Keratinocyte (primary cell): ENCODE measurements around the gene SLC24A5. TPM values are rescaled to one million over a fixed set of nuclear protein-coding genes. Genes with fewer than 3 reads are reported as not detected.

ENCODE experiments used
- DNase-seq: peaks from one replicate; pipeline ENCODE4 v3.0.0-alpha.2; 2011; ENCODE audit warnings: low read depth, missing footprints, low spot score
- FAIRE-seq: peaks from 2 replicates; lab custom pipeline; 2011; peaks lifted over from hg19 to GRCh38; lab: Jason Lieb, UNC
- H2AFZ ChIP-seq: 2 replicates; pipeline ENCODE4 v1.6.0; 2012; ENCODE audit warnings: low read length, control low read depth, inconsistent platforms; ENCODE audit not compliant: control insufficient read depth
- H3K27ac ChIP-seq: 2 replicates; pipeline ENCODE4 v1.5.1; 2011; ENCODE audit warnings: low read length; ENCODE audit not compliant: control insufficient read depth, insufficient read depth
- H3K27me3 ChIP-seq: 3 replicates; pipeline ENCODE4 v1.6.0; 2011; ENCODE audit warnings: low read length; ENCODE audit not compliant: control insufficient read depth, insufficient read depth; ENCODE audit errors: extremely low read depth
- H3K36me3 ChIP-seq, 2 experiments: 2 replicates in 1 of 2; 3 replicates in 1 of 2; pipeline ENCODE4 v1.5.1; 2011; ENCODE audit warnings: low read length in 2 of 2, mild to moderate bottlenecking in 1 of 2; ENCODE audit not compliant: control insufficient read depth in 2 of 2, insufficient read depth in 2 of 2; ENCODE audit errors: extremely low read depth in 1 of 2
- H3K4me1 ChIP-seq: 3 replicates; pipeline ENCODE4 v1.5.1; 2011; ENCODE audit warnings: low read length; ENCODE audit not compliant: control insufficient read depth, insufficient read depth; ENCODE audit errors: extremely low read depth
- H3K4me2 ChIP-seq: 3 replicates; pipeline ENCODE4 v1.6.0; 2011; ENCODE audit warnings: low read depth, low read length; ENCODE audit not compliant: control insufficient read depth, insufficient read depth; ENCODE audit errors: extremely low read depth
- H3K4me3 ChIP-seq, 3 experiments: fragments of 200-600 bp in 1 of 3; sonication (generic) in 1 of 3; 2 replicates in 2 of 3; 3 replicates in 1 of 3; pipeline ENCODE4 v1.5.1; 2011 to 2016; ENCODE audit warnings: low read length in 3 of 3, mild to moderate bottlenecking in 3 of 3, control low read depth in 2 of 3, inconsistent platforms in 1 of 3, low read depth in 1 of 3, mixed read lengths in 1 of 3, mixed run types in 1 of 3, moderate library complexity in 1 of 3; ENCODE audit not compliant: control insufficient read depth in 2 of 3, insufficient read depth in 2 of 3; ENCODE audit errors: extremely low read depth in 1 of 3
- H3K79me2 ChIP-seq: 2 replicates; pipeline ENCODE4 v1.6.0; 2012; ENCODE audit warnings: low read length; ENCODE audit not compliant: control insufficient read depth, insufficient read depth
- H3K9ac ChIP-seq: 3 replicates; pipeline ENCODE4 v1.6.0; 2011; ENCODE audit warnings: low read length; ENCODE audit not compliant: control insufficient read depth, insufficient read depth; ENCODE audit errors: extremely low read depth
- H3K9me1 ChIP-seq: 3 replicates; pipeline ENCODE4 v1.6.0; 2011; ENCODE audit warnings: low read length; ENCODE audit not compliant: control insufficient read depth, insufficient read depth; ENCODE audit errors: extremely low read depth
- H3K9me3 ChIP-seq: 2 replicates; pipeline ENCODE4 v1.5.1; 2012; ENCODE audit warnings: low read depth, low read length; ENCODE audit not compliant: control insufficient read depth
- H4K20me1 ChIP-seq: 3 replicates; pipeline ENCODE4 v1.6.0; 2011; ENCODE audit warnings: low read length; ENCODE audit not compliant: control insufficient read depth, insufficient read depth; ENCODE audit errors: extremely low read depth
- EZH2 ChIP-seq: IDR thresholded peaks from one replicate; pipeline ENCODE4 v1.6.1; 2012; ENCODE audit warnings: inconsistent platforms, mild to moderate bottlenecking, low read length, moderate library complexity
- dilution Hi-C: fragments of 300-500 bp; cut with MboI; formaldehyde crosslinking; loops from one replicate; pipeline ENCODE4 v1.7.0; 2020; ENCODE audit warnings: low sequenced_read_pairs; ENCODE audit not compliant: extremely low pct_ligation_motif_present
- polyA plus RNA-seq, 5 experiments: library from polyadenylated mRNA; depleted of rRNA in 3 of 5; stranded (reverse) in 3 of 5; stranded (forward) in 1 of 5; unstranded in 1 of 5; fragments of >200 nt; gene quantifications; 1 replicate in 1 of 5; 2 replicates in 3 of 5; 3 replicates in 1 of 5; pipeline versions ENCODE4 v1.2.1 to v1.2.3, GENCODE V29; 2011 to 2012; ENCODE audit warnings: missing spikeins in 2 of 5, low read depth in 1 of 5, low replicate concordance in 1 of 5
- TF ChIP-seq, protein P1 (sequence below), 3 experiments: IDR thresholded peaks in 1 of 3; conservative IDR thresholded peaks in 1 of 3; optimal IDR thresholded peaks in 1 of 3; 2 replicates in 2 of 3; 3 replicates in 1 of 3; pipeline versions ENCODE3 to v1.5.1; 2011; ENCODE audit warnings: low read length in 3 of 3, mild to moderate bottlenecking in 3 of 3, moderate library complexity in 2 of 3, control low read depth in 1 of 3, inconsistent platforms in 1 of 3; ENCODE audit not compliant: insufficient read depth in 2 of 3; ENCODE audit errors: extremely low read depth in 1 of 3

SLC24A5 gene
- polyA plus RNA-seq, 1 donor (not counting 4 experiments of a cell fraction or from before 2014, with no cell fraction given): 0.04 TPM

DNA sequence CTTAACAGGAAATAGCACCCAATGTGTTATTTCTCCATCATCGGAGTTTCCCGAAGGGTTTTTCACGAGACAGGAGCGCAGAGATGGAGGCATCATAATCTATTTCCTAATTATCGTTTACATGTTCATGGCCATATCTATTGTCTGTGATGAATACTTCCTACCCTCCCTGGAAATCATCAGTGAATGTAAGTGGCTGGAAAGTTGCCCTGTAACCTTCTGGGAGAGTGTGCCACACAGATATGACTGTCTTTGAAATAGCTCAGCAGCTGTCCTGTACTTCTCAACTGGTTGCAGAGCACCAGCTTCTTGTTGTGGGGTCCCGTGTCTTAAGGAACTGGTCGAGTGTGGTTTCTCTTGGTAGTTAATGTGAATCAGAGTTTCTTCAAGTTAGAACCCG is 1.1 kb downstream of the SLC24A5 start:
- FAIRE-seq (no peak), DNase-seq (no peak)
- Histone ChIP-seq H3K27me3 (no peaks in the 10 kb centered on the region), H4K20me1 (no peaks in the 10 kb centered on the region), H3K79me2 (no peaks in the 10 kb centered on the region), H3K27ac (no peak overlapping the region), H3K9me3 (no peaks in the 10 kb centered on the region), H2AFZ (no peak overlapping the region), H3K9ac (no peak overlapping the region), H3K36me3 (no peaks in the 10 kb centered on the region), H3K4me2 (no peak overlapping the region), H3K4me3 (no peak overlapping the region), H3K4me1 (no peaks in the 10 kb centered on the region), H3K9me1 (no peaks in the 10 kb centered on the region)
- dilution Hi-C loops: no loop called here
- no peak for TF ChIP-seq EZH2
- TF ChIP-seq, protein P1, sequence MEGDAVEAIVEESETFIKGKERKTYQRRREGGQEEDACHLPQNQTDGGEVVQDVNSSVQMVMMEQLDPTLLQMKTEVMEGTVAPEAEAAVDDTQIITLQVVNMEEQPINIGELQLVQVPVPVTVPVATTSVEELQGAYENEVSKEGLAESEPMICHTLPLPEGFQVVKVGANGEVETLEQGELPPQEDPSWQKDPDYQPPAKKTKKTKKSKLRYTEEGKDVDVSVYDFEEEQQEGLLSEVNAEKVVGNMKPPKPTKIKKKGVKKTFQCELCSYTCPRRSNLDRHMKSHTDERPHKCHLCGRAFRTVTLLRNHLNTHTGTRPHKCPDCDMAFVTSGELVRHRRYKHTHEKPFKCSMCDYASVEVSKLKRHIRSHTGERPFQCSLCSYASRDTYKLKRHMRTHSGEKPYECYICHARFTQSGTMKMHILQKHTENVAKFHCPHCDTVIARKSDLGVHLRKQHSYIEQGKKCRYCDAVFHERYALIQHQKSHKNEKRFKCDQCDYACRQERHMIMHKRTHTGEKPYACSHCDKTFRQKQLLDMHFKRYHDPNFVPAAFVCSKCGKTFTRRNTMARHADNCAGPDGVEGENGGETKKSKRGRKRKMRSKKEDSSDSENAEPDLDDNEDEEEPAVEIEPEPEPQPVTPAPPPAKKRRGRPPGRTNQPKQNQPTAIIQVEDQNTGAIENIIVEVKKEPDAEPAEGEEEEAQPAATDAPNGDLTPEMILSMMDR (optimal IDR thresholded peaks at IDR 0.05 in 1 of 3, IDR thresholded peaks at IDR 0.05 in 1 of 3, conservative IDR thresholded peaks at IDR 0.05 in 1 of 3; ENCODE audit: extremely low read depth in 1 of 3, insufficient read depth in 2 of 3, low read length in 3 of 3): no peak

DNA sequence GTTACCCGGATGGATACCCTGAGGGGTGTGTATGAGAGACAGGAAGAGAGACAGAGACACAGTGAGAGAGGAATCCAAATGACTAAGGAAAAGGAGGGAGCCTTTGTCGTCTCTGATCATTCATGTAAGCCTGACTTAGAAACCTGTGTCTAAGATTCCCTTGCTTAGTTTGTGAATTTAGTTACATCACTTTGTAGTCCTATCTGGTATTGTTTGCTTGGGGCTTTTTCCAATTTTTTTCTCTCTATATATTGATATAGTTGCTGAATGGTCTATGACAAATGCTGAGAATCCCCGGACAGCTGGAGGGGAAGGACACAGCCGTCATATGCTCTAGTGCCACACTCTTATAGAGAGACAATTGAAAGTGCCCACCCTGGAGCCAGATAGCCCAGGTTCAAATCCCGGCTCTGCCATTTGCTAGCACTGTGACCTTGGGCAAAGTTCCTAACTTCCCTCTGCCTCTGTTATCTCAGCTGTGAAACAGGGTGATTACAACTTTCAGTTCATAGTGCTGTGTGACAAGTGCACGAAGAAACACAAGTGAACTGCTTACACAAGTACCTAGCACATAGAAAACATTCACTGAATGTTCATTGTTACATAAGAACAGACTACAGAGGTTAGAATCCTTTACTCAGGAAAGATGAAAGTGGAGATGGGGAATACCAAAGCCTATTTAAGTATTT is 6.0 kb downstream of the SLC24A5 start:
- Histone ChIP-seq H3K36me3 (no peaks in the 10 kb centered on the region), H3K4me1 (no peaks in the 10 kb centered on the region), H3K27me3 (no peaks in the 10 kb centered on the region), H3K4me2 (no peak overlapping the region), H3K79me2 (no peaks in the 10 kb centered on the region), H3K9ac (no peak overlapping the region), H2AFZ (no peak overlapping the region), H3K9me1 (no peaks in the 10 kb centered on the region), H3K4me3 (no peak overlapping the region), H3K9me3 (no peaks in the 10 kb centered on the region), H4K20me1 (no peaks in the 10 kb centered on the region), H3K27ac (no peak overlapping the region)
- peak; percentile 4 for DNase-seq
- TF ChIP-seq, protein P1 (optimal IDR thresholded peaks at IDR 0.05 in 1 of 3, IDR thresholded peaks at IDR 0.05 in 1 of 3, conservative IDR thresholded peaks at IDR 0.05 in 1 of 3; ENCODE audit: extremely low read depth in 1 of 3, insufficient read depth in 2 of 3, low read length in 3 of 3): no peak
- no peak for TF ChIP-seq EZH2
- dilution Hi-C loops: loop anchor here (5.0 kb wide), 1 partner anchor 35 kb away; no protein-coding TSS in a partner anchor
- FAIRE-seq: peak; percentile 43
